HUDEP-2 (cell line): ENCODE results near the gene CCNL2.
A peak's percentile ranks its signal among the peaks of the same experiment; 100 is the strongest.

Experiments
- DNase-seq, 76 experiments: peaks; one replicate each; lab custom pipeline; 2025; ENCODE audit not compliant: unreplicated experiment in 76 of 76; lab: John Stamatoyannopoulos, UW

The CCNL2 gene

GRCh38 chr1:1347026-1347595, 52.0 kb downstream of the CCNL2 start:
- DNase-seq = no peak

GRCh38 chr1:1346501-1346890, 52.6 kb downstream of the CCNL2 start:
- DNase-seq = no peak

DNA sequence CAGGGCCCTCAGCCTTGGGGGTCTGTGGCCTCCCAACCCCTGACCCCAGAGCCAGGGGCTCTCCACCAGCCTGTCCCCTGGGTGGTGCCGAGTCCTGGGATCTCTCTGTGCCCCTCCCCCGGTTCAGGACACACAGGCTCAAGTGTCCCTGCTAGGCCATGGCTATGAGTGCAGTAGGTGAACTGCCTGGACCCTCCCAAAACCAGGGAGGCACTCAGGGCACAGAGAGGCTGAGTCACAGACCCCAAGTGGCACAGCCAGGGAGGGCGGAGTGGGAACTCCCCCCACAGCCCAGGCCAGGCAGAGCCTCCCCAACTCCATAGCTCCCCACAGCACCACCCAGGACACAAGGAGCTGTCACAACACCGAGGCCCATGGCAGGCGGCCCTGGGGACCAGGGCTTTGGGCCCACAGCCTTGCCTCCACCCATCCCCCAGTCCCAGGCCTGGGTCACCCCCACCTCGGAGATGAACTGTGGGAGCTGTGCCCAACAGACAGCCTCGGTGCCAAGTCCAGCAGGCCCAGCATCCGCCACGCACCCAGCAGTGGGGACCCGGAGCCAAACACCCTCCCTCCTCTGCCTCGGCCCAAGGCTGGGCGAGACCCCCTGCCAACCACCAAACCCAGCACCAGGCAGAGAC, 53.2 kb downstream of the CCNL2 start:
- no peak for DNase-seq

DNA sequence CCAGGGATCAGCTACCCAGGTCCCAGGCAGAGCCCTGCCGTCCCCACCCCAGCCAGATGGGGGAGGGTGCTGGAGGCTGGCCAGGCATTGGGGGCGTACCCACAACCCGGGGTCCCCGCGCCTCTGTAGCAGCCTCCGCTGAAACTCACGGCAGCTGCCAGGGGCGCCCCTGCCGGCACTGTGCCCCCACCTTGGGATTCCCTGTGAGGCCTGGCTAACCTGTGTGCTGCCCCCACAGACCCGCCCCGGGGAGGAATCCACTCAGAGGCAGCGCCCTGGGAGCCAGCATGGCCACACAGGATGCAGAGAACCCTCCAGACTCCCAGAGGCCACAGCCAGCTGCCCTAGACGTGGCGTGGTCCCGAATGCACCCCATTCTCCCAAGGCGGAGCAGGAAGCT, 53.8 kb downstream of the CCNL2 start:
- no peak for DNase-seq

- peak in 15 of 76 experiments; percentile 17 to 53 (median 31) for DNase-seq
Measured at GRCh38 chr1:1344655-1345361, 54.3 kb downstream of the CCNL2 start.

- no peak for DNase-seq
Measured at GRCh38 chr1:1343811-1344421, 55.2 kb downstream of the CCNL2 start.

GRCh38 chr1:1342584-1343115, 56.5 kb downstream of the CCNL2 start:
- DNase-seq = no peak

- no peak for DNase-seq
Measured at GRCh38 chr1:1342061-1342562, 57.0 kb downstream of the CCNL2 start.

GRCh38 chr1:1341549-1342021, 57.5 kb downstream of the CCNL2 start:
- no peak for DNase-seq

- DNase-seq = no peak
Measured at GRCh38 chr1:1340791-1341548, 58.2 kb downstream of the CCNL2 start.

GRCh38 chr1:1340185-1340584, 59.0 kb downstream of the CCNL2 start:
- no peak for DNase-seq

- no peak for DNase-seq
Measured at GRCh38 chr1:1338278-1338677, 60.9 kb downstream of the CCNL2 start.

DNA sequence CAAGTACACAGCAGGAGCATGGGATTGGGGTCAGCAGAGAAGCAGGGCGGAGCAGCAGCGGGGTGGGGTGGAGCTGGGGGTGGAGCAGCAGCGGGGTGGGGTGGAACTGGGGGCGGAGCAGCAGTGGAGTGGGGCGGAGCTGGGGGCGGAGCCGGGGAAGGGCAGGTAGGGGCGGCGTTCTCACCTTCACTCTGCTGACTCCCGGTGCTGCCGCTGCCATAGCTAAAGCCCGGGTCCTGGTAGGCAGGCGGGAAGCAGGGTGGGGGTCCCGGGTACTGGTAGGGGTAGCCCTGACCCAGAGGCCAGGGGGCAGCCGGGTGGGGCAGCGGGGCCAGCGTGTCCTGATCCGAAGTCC, 61.4 kb downstream of the CCNL2 start:
- DNase-seq = peak in 14 of 76 experiments; percentile 7 to 34 (median 20)

DNA sequence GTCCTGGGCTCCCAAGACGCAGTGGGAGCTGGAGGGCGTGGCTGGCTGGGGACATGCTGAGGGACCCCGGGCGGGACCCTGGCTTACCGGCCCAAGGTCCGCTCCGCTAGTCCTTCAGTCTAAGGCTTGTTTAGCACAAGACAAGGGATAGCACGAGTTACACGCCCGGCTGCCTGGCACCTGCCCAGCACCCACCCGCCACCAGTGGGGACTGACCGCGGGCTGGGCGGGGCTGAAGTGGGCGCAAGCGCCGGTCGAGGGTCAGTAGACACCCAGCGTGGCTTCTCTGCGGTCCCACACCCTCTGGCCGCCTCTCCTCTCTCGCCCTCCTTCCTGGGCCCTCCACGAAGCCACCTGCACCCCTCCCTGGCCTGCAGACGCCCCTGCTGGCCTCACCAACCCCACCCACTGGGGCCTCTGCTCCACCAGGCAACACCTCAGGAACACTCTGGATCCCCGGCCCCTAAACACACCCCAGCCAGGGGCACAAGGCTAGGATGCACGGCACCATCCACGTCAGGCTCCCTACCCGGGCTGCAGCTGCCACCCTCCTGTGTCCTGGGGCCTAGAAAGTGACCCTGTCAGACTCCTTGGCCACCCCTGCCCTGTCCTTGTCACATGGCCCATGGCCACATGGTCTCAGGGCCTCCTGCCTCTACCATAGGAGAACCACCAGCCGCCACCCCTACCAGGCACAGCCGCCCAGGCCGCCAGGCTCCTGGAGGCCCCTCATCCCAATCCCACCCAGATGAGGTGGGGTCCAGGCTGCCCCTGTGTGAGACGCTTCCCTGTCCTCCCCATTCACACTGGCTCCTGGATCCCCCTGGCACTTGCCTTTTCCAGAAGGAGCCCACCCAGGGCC, 62.0 kb downstream of the CCNL2 start:
- no peak for DNase-seq

DNA sequence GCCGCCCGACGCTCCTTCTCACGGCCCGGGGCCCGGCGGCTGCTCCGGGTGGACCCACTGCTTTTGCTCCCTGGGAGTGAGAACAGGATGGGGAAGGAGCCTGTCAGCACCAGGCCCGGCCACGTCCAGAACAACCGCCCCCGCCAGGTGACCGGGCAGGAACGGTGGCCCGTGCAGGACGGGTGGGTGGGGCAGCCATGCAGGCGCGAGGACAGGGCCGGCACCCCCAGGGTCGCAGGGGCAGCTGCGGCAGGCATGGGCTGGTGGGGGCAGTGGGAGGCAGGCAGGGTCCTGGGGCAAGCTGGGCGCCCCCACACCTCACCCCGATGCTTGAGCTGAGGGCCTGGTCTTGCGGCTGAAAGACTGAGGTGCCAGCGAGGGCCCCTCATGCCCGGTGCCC, 62.7 kb downstream of the CCNL2 start:
- no peak for DNase-seq

- DNase-seq = no peak
Measured at GRCh38 chr1:1335792-1336248, 63.3 kb downstream of the CCNL2 start.
